ENCODE data around the gene ASPSCR1. TPM values are rescaled to one million over a fixed set of nuclear protein-coding genes. Genes with fewer than 3 reads are reported as not detected.

The ASPSCR1 gene
- total and polyA plus RNA-seq, 2 of the 13 experiments (the other 11 are each of a cell fraction or from before 2014, with no cell fraction given): 274 to 314 TPM

DNA sequence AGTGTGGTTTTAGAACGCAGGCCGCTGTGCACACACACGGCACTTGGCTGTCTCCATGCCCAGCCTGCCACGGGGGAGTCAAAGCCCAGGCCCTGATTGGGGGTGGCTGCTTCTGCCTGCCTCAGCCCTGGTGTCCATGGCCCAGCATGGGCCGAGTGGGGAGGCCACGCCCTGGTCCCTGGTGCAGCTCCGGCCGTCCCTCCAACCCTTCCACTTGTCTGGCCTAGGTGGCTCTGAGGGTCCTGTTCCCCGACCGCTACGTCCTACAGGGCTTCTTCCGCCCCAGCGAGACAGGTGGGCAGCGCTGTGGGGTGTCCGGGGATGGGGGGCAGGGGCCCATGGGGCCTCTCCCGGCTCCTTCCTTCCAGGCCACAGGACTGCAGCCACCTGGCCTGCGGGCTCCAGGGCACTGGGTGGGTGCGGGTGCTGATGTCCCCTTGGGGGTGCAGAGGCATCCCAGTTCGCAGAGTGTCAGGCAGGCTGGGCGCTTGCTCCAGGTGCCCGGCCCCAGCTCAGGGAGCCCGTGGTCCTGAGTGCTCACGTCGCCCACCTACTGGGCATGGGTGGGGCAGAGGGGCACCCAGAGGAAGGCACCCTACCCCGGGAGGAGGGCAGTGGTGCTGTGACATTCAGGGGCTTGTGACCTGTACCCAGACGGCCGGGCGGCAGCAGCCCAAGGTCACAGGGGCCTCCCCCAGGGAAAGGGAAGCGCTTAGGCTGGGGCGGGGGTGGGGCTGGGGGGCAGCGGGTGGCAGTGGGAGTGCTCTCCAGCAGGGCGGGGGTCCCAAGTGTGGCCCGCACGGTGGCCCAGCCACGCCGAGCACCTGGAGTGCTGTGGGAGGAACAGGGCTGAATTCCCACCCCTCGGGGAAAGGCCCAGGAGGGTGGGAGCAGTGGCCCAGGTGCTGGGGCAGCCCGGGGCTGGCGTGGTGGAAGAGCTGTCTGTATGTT lies 33.4 kb downstream of the ASPSCR1 start:
- H3K9me3 ChIP-seq (ENCODE audit: low read length): no peaks in the 10 kb centered on the region
- TF ChIP-seq BRCA1 (CRISPR knock-in tag; IDR thresholded peaks at IDR 0.05) (no peak), HOXA9 (CRISPR knock-in tag; IDR thresholded peaks at IDR 0.05; ENCODE audit: borderline replicate concordance) (no peak), HNRNPL (IDR thresholded peaks at IDR 0.05; ENCODE audit: low read depth, low read length) (peak; percentile 94), POLR2G (IDR thresholded peaks at IDR 0.05; ENCODE audit: low read depth, low read length) (peak; percentile 43; the same call in 1 of the 2 replicates), PCBP1 (IDR thresholded peaks at IDR 0.05; ENCODE audit: borderline replicate concordance, low read depth, low read length) (0 out of 2 replicates have a peak, but pooled peaks have one; percentile 17), RBFOX2 (IDR thresholded peaks at IDR 0.05; ENCODE audit: low read depth, low read length) (peak; percentile 86), AKAP8 (CRISPR knock-in tag; IDR thresholded peaks at IDR 0.05) (0 out of 2 replicates have a peak, but pooled peaks have one; percentile 8), ARNT2 (CRISPR knock-in tag; IDR thresholded peaks at IDR 0.05; ENCODE audit: low read depth) (0 out of 2 replicates have a peak, but pooled peaks have one; percentile 19), ZNF10 (CRISPR knock-in tag; IDR thresholded peaks at IDR 0.05; ENCODE audit: borderline replicate concordance, low read depth) (no peak), AGO2 (optimal IDR thresholded peaks at IDR 0.05; ENCODE audit: low read depth, low read length) (peak; percentile 94)
- TF ChIP-seq, protein P1, sequence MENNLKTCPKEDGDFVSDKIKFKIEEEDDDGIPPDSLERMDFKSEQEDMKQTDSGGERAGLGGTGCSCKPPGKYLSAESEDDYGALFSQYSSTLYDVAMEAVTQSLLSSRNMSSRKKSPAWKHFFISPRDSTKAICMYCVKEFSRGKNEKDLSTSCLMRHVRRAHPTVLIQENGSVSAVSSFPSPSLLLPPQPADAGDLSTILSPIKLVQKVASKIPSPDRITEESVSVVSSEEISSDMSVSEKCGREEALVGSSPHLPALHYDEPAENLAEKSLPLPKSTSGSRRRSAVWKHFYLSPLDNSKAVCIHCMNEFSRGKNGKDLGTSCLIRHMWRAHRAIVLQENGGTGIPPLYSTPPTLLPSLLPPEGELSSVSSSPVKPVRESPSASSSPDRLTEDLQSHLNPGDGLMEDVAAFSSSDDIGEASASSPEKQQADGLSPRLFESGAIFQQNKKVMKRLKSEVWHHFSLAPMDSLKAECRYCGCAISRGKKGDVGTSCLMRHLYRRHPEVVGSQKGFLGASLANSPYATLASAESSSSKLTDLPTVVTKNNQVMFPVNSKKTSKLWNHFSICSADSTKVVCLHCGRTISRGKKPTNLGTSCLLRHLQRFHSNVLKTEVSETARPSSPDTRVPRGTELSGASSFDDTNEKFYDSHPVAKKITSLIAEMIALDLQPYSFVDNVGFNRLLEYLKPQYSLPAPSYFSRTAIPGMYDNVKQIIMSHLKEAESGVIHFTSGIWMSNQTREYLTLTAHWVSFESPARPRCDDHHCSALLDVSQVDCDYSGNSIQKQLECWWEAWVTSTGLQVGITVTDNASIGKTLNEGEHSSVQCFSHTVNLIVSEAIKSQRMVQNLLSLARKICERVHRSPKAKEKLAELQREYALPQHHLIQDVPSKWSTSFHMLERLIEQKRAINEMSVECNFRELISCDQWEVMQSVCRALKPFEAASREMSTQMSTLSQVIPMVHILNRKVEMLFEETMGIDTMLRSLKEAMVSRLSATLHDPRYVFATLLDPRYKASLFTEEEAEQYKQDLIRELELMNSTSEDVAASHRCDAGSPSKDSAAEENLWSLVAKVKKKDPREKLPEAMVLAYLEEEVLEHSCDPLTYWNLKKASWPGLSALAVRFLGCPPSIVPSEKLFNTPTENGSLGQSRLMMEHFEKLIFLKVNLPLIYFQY (CRISPR knock-in tag; IDR thresholded peaks at IDR 0.05; ENCODE audit: borderline replicate concordance): no peak
- H3K9ac ChIP-seq (ENCODE audit: insufficient read depth, low read depth, low read length): peak overlapping the region; percentile 9; the same call in 1 of the 2 replicates
- in situ Hi-C loops (cut with HindIII; ENCODE audit: extremely low pct_ligation_motif_present, low pct_unique_long_range_greater_than_20kb) (no loop called here), intact Hi-C loops (cut with micrococcal nuclease; ENCODE audit: unreplicated experiment) (no loop called here)
- H3K4me3 ChIP-seq (replicated peaks in 1 of 3; ENCODE audit: insufficient read depth in 1 of 3, low read depth in 2 of 3, low read length in 3 of 3): no peak overlapping the region
- no peak overlapping the region for H2AFZ ChIP-seq (ENCODE audit: low read length)
- H3K27ac ChIP-seq (ENCODE audit: extremely low read length, insufficient read depth, low read length): peak overlapping the region; percentile 68
- DNase-seq (ENCODE audit: low spot score) (no peak), ATAC-seq (no peak), FAIRE-seq (no peak)
- POLR2A ChIA-PET: interaction anchor here (1.0 to 14.1 kb wide), 6 partner anchors 9 to 52 kb away, joined by 3 to 470 read pairs (median 7); no protein-coding TSS in a partner anchor
- H3K27me3 ChIP-seq (ENCODE audit: control insufficient read depth in 1 of 2, insufficient read depth in 2 of 2, low read length in 2 of 2): no peaks in the 10 kb centered on the region
- H3K36me3 ChIP-seq (replicated peaks in 1 of 2; ENCODE audit: control insufficient read depth in 1 of 2, insufficient read depth in 2 of 2, low read length in 2 of 2): peaks cover 40 to 63% of the 10 kb centered on the region in 2 experiments
- H3K79me2 ChIP-seq (ENCODE audit: insufficient read depth, low read length): peaks cover 6% of the 10 kb centered on the region
- BruUV-seq (replicated peaks): no TSS peak
- H4K20me1 ChIP-seq (ENCODE audit: insufficient read depth, low read length): no peaks in the 10 kb centered on the region
- 95% methylated on average over 36 of the region's 39 CpGs for WGBS (ENCODE audit: low lambda C conversion rate)
- no peak overlapping the region for H3K4me2 ChIP-seq (ENCODE audit: low read depth, low read length)
- peaks cover 72% of the 10 kb centered on the region for H3K4me1 ChIP-seq (ENCODE audit: insufficient read depth, low read length)
- CTCF ChIA-PET (ENCODE audit: low intra/inter-chr PET ratio, low total read pairs): no interaction called here
